Measurements from ENCODE around the gene NPAS3. TPM values are rescaled to one million over a fixed set of nuclear protein-coding genes. Genes with fewer than 3 reads are reported as not detected.

The NPAS3 gene
- total and polyA plus RNA-seq, 2 donors (not counting 3 experiments of a cell fraction or from before 2014, with no cell fraction given) = 0.10 to 0.13 TPM

DNA sequence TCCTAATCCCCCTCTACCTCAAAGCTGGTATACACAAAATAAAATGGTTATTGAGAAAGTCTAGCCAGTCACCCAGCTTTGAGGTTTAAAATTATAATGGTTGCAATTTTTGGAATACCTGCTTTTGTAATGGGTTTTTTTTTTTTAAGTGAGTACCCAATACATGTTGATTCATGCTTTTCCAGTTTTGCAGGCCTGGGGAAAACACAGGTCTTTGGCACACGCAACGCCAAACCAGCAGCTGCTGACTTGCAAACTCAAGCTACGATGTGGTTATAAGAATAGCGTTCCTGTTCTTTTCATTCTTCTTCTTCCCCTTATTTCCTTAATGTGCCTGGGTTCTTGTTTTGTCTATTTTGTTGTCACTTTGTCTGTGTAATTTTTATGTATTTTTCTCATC is 779.2 kb downstream of the NPAS3 start:
- no peaks in the 10 kb centered on the region for H3K36me3 ChIP-seq (ENCODE audit: control insufficient read depth in 2 of 2, extremely low read depth in 1 of 2, insufficient read depth in 2 of 2, low read length in 2 of 2)
- no peaks in the 10 kb centered on the region for H4K20me1 ChIP-seq (replicated peaks; ENCODE audit: control insufficient read depth, extremely low read depth, insufficient read depth, low read length)
- dilution Hi-C loops (cut with MboI; ENCODE audit: extremely low pct_ligation_motif_present, low sequenced_read_pairs) (no loop called here), intact Hi-C loops (cut with micrococcal nuclease) (no loop called here)
- BruUV-seq (replicated peaks) = no TSS peak
- TF ChIP-seq MAX (IDR thresholded peaks at IDR 0.05; ENCODE audit: insufficient read depth, insufficient read length) (no peak), EZH2 (IDR thresholded peaks at IDR 0.05; ENCODE audit: borderline replicate concordance, low read depth, low read length, severe bottlenecking) (no peak), GATA2 (IDR thresholded peaks at IDR 0.05; ENCODE audit: insufficient read depth, insufficient read length, low read depth, low read length) (no peak), MYC (IDR thresholded peaks at IDR 0.05; ENCODE audit: low read depth, low read length) (no peak), JUN (IDR thresholded peaks at IDR 0.05; ENCODE audit: borderline replicate concordance, insufficient read depth, insufficient read length, low read depth) (no peak), POLR2AphosphoS5 (IDR thresholded peaks at IDR 0.05; ENCODE audit: insufficient read depth, low read depth, low read length) (no peak)
- TF ChIP-seq, protein P1, sequence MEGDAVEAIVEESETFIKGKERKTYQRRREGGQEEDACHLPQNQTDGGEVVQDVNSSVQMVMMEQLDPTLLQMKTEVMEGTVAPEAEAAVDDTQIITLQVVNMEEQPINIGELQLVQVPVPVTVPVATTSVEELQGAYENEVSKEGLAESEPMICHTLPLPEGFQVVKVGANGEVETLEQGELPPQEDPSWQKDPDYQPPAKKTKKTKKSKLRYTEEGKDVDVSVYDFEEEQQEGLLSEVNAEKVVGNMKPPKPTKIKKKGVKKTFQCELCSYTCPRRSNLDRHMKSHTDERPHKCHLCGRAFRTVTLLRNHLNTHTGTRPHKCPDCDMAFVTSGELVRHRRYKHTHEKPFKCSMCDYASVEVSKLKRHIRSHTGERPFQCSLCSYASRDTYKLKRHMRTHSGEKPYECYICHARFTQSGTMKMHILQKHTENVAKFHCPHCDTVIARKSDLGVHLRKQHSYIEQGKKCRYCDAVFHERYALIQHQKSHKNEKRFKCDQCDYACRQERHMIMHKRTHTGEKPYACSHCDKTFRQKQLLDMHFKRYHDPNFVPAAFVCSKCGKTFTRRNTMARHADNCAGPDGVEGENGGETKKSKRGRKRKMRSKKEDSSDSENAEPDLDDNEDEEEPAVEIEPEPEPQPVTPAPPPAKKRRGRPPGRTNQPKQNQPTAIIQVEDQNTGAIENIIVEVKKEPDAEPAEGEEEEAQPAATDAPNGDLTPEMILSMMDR (IDR thresholded peaks at IDR 0.05; ENCODE audit: extremely low read depth in 1 of 2, insufficient read depth in 1 of 2, low read depth in 1 of 2, low read length in 2 of 2) = no peak
- H3K9me3 ChIP-seq (replicated peaks; ENCODE audit: control insufficient read depth, insufficient read depth, low read length) = no peaks in the 10 kb centered on the region
- no peaks in the 10 kb centered on the region for H3K9me1 ChIP-seq (replicated peaks; ENCODE audit: control insufficient read depth, extremely low read depth, insufficient read depth, low read length)
- no peak overlapping the region for H3K27ac ChIP-seq (ENCODE audit: insufficient read depth, low read depth, low read length)
- H3K4me3 ChIP-seq (replicated peaks in 1 of 3; ENCODE audit: insufficient read depth in 1 of 3, low read depth in 1 of 3, low read length in 3 of 3) = no peak overlapping the region
- POLR2A ChIA-PET = no interaction called here
- H3K9ac ChIP-seq (replicated peaks; ENCODE audit: extremely low read depth, insufficient read depth, low read length) = no peak overlapping the region
- DNase-seq (ENCODE audit: low read depth, low spot score) (no peak), FAIRE-seq (no peak)
- CTCF ChIA-PET = interaction anchor here (1.2 kb wide), 1 partner anchor 75 kb away, joined by 3 read pairs; no protein-coding TSS in a partner anchor
- H3K4me2 ChIP-seq (ENCODE audit: insufficient read depth, low read length) = no peak overlapping the region
- H3K4me1 ChIP-seq (ENCODE audit: control insufficient read depth, extremely low read depth, insufficient read depth, low read length) = no peaks in the 10 kb centered on the region
- no peaks in the 10 kb centered on the region for H3K27me3 ChIP-seq (ENCODE audit: control insufficient read depth in 2 of 2, insufficient read depth in 2 of 2, low read length in 2 of 2)
- no peak overlapping the region for H2AFZ ChIP-seq (ENCODE audit: low read depth, low read length)
- H3K79me2 ChIP-seq (ENCODE audit: control insufficient read depth, insufficient read depth, low read length) = no peaks in the 10 kb centered on the region

Measured in endothelial cell of umbilical vein (primary cell).